PFSK-1 (cell line): ENCODE data around the gene CTNNA3.

Experiments used
- POLR2AphosphoS5 ChIP-seq: IDR thresholded peaks from 2 replicates; pipeline ENCODE4 v1.6.1; 2012; ENCODE audit warnings: low read depth, mild to moderate bottlenecking, control low read depth, low read length, moderate library complexity
- SIN3A ChIP-seq: IDR thresholded peaks from 2 replicates; pipeline ENCODE4 v1.6.1; 2012; ENCODE audit warnings: mild to moderate bottlenecking, low read length, moderate library complexity, borderline replicate concordance; ENCODE audit not compliant: insufficient read depth
- TAF1 ChIP-seq: IDR thresholded peaks from 2 replicates; pipeline ENCODE4 v1.6.1; 2012; ENCODE audit warnings: low read length, control low read depth, borderline replicate concordance; ENCODE audit not compliant: insufficient read depth
- TF ChIP-seq, protein P1 (sequence below), 2 experiments: IDR thresholded peaks; 2 replicates each; pipeline versions ENCODE4 v1.6.1 to v1.8.0; 2011 to 2012; ENCODE audit warnings: low read depth in 2 of 2, low read length in 2 of 2, control low read depth in 1 of 2, inconsistent platforms in 1 of 2, mild to moderate bottlenecking in 1 of 2, moderate library complexity in 1 of 2; ENCODE audit not compliant: insufficient read depth in 1 of 2

DNA sequence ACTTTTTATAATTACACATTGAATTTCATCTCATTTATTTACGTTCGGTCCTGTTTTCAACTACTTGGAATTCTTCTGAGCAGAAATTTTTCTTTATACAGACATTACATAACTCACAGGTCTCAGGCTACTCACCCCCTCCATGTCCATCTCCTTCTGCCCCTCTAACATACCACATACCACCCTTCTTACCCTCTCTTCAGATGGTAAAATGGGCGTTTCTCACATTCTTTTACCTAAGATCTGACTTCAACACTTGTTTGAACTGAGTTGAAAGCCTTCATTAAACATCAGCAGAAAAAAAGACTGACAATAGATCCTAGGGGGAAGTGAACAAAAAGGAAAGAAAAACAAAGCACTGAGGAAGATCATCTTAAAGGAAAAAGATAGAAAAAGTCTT lies 309.7 kb downstream of the CTNNA3 start:
- no peak for TF ChIP-seq POLR2AphosphoS5
- TF ChIP-seq, protein P1, sequence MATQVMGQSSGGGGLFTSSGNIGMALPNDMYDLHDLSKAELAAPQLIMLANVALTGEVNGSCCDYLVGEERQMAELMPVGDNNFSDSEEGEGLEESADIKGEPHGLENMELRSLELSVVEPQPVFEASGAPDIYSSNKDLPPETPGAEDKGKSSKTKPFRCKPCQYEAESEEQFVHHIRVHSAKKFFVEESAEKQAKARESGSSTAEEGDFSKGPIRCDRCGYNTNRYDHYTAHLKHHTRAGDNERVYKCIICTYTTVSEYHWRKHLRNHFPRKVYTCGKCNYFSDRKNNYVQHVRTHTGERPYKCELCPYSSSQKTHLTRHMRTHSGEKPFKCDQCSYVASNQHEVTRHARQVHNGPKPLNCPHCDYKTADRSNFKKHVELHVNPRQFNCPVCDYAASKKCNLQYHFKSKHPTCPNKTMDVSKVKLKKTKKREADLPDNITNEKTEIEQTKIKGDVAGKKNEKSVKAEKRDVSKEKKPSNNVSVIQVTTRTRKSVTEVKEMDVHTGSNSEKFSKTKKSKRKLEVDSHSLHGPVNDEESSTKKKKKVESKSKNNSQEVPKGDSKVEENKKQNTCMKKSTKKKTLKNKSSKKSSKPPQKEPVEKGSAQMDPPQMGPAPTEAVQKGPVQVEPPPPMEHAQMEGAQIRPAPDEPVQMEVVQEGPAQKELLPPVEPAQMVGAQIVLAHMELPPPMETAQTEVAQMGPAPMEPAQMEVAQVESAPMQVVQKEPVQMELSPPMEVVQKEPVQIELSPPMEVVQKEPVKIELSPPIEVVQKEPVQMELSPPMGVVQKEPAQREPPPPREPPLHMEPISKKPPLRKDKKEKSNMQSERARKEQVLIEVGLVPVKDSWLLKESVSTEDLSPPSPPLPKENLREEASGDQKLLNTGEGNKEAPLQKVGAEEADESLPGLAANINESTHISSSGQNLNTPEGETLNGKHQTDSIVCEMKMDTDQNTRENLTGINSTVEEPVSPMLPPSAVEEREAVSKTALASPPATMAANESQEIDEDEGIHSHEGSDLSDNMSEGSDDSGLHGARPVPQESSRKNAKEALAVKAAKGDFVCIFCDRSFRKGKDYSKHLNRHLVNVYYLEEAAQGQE (IDR thresholded peaks at IDR 0.05; ENCODE audit: insufficient read depth in 1 of 2, low read depth in 2 of 2, low read length in 2 of 2), result no peak
- no peak for TF ChIP-seq SIN3A
- TF ChIP-seq TAF1, result no peak
